Gastrocnemius medialis (tissue), 4 donors: ENCODE data around the gene MECP2. TPM values are rescaled to one million over a fixed set of nuclear protein-coding genes. Genes with fewer than 3 reads are reported as not detected.

Experiments used
- ATAC-seq, 2 donors: fragments of 150-250 bp; one replicate each; pipeline ENCODE4 v1.9.1; 2016
- DNase-seq, 2 donors: peaks; one replicate each; pipeline ENCODE4 v3.0.0-alpha.2; 2019
- H3K27ac ChIP-seq, 4 donors: fragments of 200-600 bp; sonication (generic); 1 replicate in 1 of 4; 2 replicates in 3 of 4; pipeline ENCODE4 v1.5.1; 2016 to 2018; ENCODE audit warnings: mild to moderate bottlenecking in 2 of 4, moderate library complexity in 1 of 4
- H3K27me3 ChIP-seq, 3 donors: fragments of 200-600 bp; sonication (generic) in 2 of 3; 1 replicate in 1 of 3; 2 replicates in 2 of 3; pipeline versions ENCODE4 v1.5.1 to v1.6.0; 2016 to 2019; ENCODE audit warnings: mild to moderate bottlenecking in 1 of 3, moderate library complexity in 1 of 3
- H3K36me3 ChIP-seq, 2 donors: fragments of 200-600 bp; sonication (generic) in 1 of 2; one replicate each; pipeline ENCODE4 v1.5.1; 2017 to 2018
- H3K4me1 ChIP-seq, 2 donors: fragments of 200-600 bp; sonication (generic) in 1 of 2; one replicate each; pipeline ENCODE4 v1.5.1; 2016 to 2017; ENCODE audit warnings: mild to moderate bottlenecking in 2 of 2
- H3K4me3 ChIP-seq, 4 donors: fragments of 200-600 bp; sonication (generic) in 3 of 4; 1 replicate in 1 of 4; 2 replicates in 3 of 4; pipeline ENCODE4 v1.5.1; 2016 to 2019; ENCODE audit warnings: mild to moderate bottlenecking in 2 of 4
- H3K9me3 ChIP-seq, 3 donors: fragments of 200-600 bp; sonication (generic) in 2 of 3; 1 replicate in 1 of 3; 2 replicates in 2 of 3; pipeline ENCODE4 v1.5.1; 2016 to 2019
- POLR2A ChIP-seq, 2 donors: fragments of 450-650 bp; IDR thresholded peaks; one replicate each; pipeline ENCODE4 v1.6.1; 2017; ENCODE audit warnings: antibody characterized with exemption in 2 of 2, mild to moderate bottlenecking in 2 of 2, moderate library complexity in 2 of 2
- in situ Hi-C, 4 donors: fragments of 200-750 bp; cut with MboI; loops; one replicate each; pipeline versions ENCODE4 v1.15.0 to v1.8.0; 2017; ENCODE audit warnings: low sequenced_read_pairs in 4 of 4
- intact Hi-C: fragments of 100-400 bp; cut with DNase I; formaldehyde crosslinking; loops from one replicate; pipeline ENCODE4 v1.15.1; 2023; ENCODE audit warnings: low total_unique reads
- total RNA-seq, 4 donors: library from RNA; depleted of rRNA; stranded (reverse); fragments of >200 nt; gene quantifications; one replicate each; pipeline versions ENCODE4 v1.1.0 to v1.2.3, GENCODE V29; 2016
- TF ChIP-seq, protein P1 (sequence below), 5 experiments: fragments of 450-650 bp in 3 of 5; fragments of 200-600 bp in 2 of 5; sonication (generic) in 2 of 5; IDR thresholded peaks in 4 of 5; conservative IDR thresholded peaks in 1 of 5; 1 replicate in 4 of 5; 2 replicates in 1 of 5; pipeline ENCODE4 v1.5.1; 2016 to 2019; ENCODE audit warnings: antibody characterized with exemption in 5 of 5, mild to moderate bottlenecking in 3 of 5, moderate library complexity in 3 of 5

The MECP2 gene
- total RNA-seq, 4 donors from 2014 or later: 39.0 to 63.2 (median 45.2) TPM

DNA sequence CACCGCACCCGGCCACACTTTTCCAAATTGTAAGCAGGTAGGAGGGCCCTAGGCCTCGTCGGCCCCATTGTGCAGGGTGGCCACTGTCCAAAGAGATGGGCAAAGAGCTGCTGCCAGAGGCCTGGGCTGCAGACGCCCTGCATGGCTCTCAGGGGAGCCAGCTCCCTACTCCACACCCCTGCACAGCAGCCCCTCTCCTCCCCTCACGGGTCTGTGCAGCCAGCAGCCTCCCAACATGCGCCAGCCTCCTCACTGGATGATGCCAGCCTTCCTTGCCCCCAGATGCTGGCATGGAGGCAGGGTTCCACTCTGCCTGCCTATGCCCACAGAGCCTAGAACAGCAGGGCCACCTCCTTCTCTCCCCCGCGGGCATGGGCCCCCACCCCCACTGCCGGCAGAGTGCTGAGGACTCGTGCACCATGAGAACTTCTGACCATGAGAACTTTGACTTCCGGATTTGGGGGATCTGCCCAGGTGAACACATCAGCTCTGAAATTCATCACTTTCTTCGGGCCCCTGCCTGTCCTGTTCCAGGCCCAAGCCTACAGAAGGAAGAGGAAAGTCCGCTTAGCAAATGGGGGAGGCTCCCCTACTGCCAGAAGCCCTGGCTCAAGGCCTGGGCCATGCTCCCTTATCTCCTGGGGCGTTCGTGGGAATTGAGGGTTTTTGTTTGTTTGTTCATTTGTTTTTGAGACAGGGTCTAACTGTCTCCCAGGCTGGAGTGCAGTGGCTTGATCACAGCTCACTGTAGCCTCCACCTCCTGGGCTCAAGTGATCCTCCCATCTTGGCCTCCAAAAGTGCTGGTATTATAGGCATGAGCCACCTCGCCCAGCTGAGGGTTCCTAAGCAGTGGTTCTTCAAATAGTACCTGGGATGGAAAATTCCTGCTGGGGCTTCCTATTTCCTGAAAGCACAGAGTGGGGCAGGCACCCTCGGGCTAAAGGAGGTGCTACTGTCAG, 85.9 kb downstream of the MECP2 start:
- Histone ChIP-seq H3K4me3 (no peak overlapping the region), H3K9me3 (no peaks in the 10 kb centered on the region), H3K4me1 (peaks cover 3 to 6% of the 10 kb centered on the region in 2 donors), H3K36me3 (peaks cover 0 to 12% of the 10 kb centered on the region in 2 donors), H3K27me3 (no peaks in the 10 kb centered on the region), H3K27ac (peak overlapping the region; percentile 80 to 90 (median 86))
- in situ Hi-C loops: loop anchor here in 1 of 4 donors (5.0 kb wide), 1 partner anchor 41 kb away; no protein-coding TSS in a partner anchor
- TF ChIP-seq POLR2A (IDR thresholded peaks at IDR 0.05): no peak
- TF ChIP-seq, protein P1, sequence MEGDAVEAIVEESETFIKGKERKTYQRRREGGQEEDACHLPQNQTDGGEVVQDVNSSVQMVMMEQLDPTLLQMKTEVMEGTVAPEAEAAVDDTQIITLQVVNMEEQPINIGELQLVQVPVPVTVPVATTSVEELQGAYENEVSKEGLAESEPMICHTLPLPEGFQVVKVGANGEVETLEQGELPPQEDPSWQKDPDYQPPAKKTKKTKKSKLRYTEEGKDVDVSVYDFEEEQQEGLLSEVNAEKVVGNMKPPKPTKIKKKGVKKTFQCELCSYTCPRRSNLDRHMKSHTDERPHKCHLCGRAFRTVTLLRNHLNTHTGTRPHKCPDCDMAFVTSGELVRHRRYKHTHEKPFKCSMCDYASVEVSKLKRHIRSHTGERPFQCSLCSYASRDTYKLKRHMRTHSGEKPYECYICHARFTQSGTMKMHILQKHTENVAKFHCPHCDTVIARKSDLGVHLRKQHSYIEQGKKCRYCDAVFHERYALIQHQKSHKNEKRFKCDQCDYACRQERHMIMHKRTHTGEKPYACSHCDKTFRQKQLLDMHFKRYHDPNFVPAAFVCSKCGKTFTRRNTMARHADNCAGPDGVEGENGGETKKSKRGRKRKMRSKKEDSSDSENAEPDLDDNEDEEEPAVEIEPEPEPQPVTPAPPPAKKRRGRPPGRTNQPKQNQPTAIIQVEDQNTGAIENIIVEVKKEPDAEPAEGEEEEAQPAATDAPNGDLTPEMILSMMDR (IDR thresholded peaks at IDR 0.05 in 4 of 5, conservative IDR thresholded peaks at IDR 0.05 in 1 of 5): no peak
- no peak for DNase-seq
- no peak for ATAC-seq
- intact Hi-C loops: no loop called here

DNA sequence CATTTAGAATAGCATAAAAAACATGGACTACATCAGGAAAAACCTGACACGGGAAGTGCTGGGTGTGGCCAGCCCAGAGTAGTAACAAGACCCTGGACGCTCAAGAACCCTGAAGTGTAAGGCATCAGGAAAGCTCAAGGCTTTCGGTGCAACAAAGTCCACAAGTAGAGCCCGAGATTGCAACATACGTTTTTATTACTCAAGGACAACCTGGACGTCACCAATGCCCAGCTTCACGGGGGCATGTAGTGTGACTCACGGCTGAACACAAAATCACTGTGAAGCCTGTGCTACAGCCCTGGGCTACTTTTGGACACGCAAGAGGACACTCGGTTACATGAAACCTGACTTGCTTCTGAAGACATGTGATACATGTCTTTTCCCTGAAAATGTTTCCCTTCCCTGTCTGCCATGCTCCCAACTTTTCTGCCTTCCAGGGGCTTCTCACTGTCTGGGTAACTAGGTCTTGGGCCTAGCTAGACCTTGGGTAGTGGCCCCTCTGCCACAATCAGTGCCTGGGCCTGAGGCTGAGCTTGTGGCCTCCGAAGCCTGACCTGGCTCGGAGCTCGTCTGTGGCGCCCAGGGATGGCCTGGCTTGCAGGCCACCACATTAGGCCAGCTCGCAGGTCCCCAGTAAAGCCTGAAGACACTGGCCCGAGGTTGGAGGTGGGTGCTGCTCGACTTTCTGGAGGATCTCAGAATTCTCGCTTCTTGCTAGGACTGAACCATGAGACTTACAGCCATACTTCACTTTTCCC, 87.0 kb downstream of the MECP2 start:
- peak overlapping the region; percentile 80 to 90 (median 86) for H3K27ac ChIP-seq
- intact Hi-C loops (no loop called here), in situ Hi-C loops (loop anchor here in 1 of 4 donors (5.0 kb wide), 1 partner anchor 42 kb away; no protein-coding TSS in a partner anchor)
- H3K27me3 ChIP-seq: no peaks in the 10 kb centered on the region
- no peak overlapping the region for H3K4me3 ChIP-seq
- DNase-seq: peak; percentile 62 to 87
- peaks cover 3 to 6% of the 10 kb centered on the region in 2 donors for H3K4me1 ChIP-seq
- ATAC-seq: peak; percentile 96 to 98
- TF ChIP-seq, protein P1 (IDR thresholded peaks at IDR 0.05 in 4 of 5, conservative IDR thresholded peaks at IDR 0.05 in 1 of 5): no peak
- TF ChIP-seq POLR2A (IDR thresholded peaks at IDR 0.05): no peak
- no peaks in the 10 kb centered on the region for H3K9me3 ChIP-seq
- H3K36me3 ChIP-seq: peaks cover 0 to 5% of the 10 kb centered on the region in 2 donors

DNA sequence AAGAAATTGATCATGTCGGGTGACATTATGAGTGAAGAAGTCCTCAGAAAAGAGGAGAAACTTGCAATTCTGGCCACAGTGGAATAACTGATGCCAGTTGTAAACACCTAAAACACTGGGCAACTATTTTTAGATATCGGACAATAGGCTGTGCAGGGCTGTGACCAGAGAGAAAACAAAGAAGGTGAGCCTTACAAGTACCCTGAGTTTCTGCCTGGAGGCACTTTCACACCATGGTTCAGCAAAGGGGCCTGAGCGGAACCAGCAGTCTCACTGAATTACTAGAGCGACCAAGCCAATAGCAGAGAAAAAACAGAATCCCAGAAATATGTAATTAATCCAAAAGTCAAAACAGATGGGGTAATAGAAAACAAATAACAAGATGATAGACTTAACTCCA, 89.0 kb downstream of the MECP2 start:
- Histone ChIP-seq H3K4me1 (peaks cover 3 to 6% of the 10 kb centered on the region in 2 donors), H3K27me3 (no peaks in the 10 kb centered on the region), H3K9me3 (no peaks in the 10 kb centered on the region), H3K27ac (peak overlapping the region in 1 of 4 donors; percentile 80), H3K4me3 (no peak overlapping the region), H3K36me3 (no peaks in the 10 kb centered on the region)
- intact Hi-C loops (no loop called here), in situ Hi-C loops (no loop called here)
- TF ChIP-seq, protein P1 (IDR thresholded peaks at IDR 0.05 in 4 of 5, conservative IDR thresholded peaks at IDR 0.05 in 1 of 5): no peak
- TF ChIP-seq POLR2A (IDR thresholded peaks at IDR 0.05): no peak
- ATAC-seq: no peak
- DNase-seq: no peak

DNA sequence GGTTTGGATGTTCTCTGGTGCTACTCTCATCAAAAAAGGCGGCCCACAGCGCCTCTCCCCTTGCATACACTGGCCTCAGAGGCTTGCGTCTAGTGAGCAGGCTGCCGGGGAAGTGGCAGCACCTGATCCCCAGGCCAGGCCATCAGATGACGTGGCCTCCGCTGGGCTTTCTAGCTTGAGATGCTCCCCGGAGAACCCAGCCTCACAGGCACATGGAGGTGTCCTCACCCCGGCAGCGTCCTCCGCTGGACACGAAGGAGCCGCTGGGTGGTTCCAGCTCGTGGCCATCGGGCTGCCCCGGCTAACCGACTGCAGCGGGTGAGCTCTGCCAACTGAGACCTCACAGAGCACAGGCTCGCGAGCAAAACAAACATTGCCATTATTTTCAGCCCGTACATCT, 90.6 kb downstream of the MECP2 start:
- Histone ChIP-seq H3K27me3 (no peaks in the 10 kb centered on the region), H3K4me1 (peaks cover 3 to 6% of the 10 kb centered on the region in 2 donors), H3K4me3 (no peak overlapping the region), H3K36me3 (no peaks in the 10 kb centered on the region), H3K27ac (no peak overlapping the region), H3K9me3 (no peaks in the 10 kb centered on the region)
- intact Hi-C loops: no loop called here
- no peak for TF ChIP-seq POLR2A (IDR thresholded peaks at IDR 0.05)
- TF ChIP-seq, protein P1 (IDR thresholded peaks at IDR 0.05 in 4 of 5, conservative IDR thresholded peaks at IDR 0.05 in 1 of 5): no peak
- ATAC-seq: no peak
- DNase-seq: no peak
- in situ Hi-C loops: no loop called here
